T-helper 22 cell (primary cell): Measurements from ENCODE around the gene ZDHHC24.
"Not testable (repeated sequence)": the region's sequence is repeated elsewhere in the genome, so short reads cannot be mapped to it uniquely, and the experiment has no call there.

Experiments used
- DNase-seq: peaks from one replicate; pipeline ENCODE4 v3.0.0-alpha.2; 2020; ENCODE audit warnings: low read depth

ZDHHC24 gene

DNA sequence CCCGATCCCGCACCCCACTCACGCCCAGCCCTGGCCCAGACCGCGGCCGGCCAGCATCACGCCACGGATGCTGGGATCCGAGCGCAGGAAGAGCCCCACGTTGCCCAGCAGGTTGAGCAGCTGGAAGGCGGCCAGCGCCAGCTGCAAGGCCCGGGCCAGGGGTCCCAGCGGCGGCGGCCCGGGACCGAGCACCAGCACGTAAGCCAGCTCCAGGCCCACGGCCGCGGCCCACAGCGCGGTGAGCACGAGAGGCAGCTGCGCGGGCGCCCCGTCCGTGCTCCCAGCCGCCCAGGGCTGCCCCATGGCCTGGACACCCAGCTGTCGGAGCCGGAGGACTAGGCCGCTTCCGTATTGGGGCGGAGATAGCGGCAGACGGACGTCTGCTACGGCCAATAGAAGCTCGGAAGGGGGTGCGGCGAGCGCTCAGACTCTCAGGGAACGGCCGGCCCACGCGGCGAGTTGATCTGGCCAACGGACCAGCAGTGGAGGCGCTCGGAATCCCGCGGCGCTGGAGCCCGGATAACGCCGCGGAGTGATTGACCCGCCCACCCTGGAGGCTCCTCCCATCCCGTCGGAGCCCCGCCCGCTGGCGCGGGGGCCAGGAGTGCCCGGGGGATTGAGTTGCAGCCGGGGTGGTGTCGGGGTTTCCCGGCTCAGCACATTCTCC is at the start of gene ZDHHC24:
Gene ZDHHC24 (minus strand): TSS at position 348 of the 667 bp plus-strand sequence. CDS start 45 bp downstream, at position 303.
- peak; percentile 75 for DNase-seq

DNA sequence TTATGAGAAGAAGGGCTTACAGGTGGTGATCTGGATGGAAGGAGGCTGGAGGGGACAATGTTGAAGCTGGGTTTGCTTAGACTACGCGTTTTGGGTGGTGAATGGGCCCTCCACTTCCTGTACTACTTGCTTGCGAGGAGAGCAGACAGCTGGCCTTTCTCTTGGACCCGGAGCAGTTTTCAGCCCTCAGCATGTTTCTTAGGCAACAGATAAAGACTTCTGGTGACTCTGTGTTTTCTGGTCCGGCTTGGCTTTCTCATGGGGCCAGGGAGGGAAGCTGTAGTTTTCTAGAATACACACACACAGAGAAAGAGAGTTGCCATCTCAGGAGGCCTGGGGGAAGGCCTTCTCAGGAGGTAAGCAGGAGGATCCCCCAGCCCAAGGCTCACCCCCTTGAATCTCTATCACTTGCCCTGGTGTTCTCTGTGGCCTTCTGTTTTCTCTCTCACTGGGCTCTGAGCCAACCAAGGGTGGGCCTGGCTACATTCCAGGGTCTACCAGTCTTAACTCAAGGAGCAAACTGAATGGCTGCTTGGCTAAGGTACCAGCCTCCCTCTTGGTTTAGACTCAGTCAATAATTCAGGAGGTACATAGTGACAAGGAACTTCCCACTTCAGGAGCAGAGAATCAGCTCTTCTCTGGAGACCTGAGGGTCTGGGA is 49.5 kb upstream of the ZDHHC24 start:
- no peak for DNase-seq

GRCh38 chr11:66593650-66594049 is 47.8 kb upstream of the ZDHHC24 start:
- DNase-seq = no peak

DNA sequence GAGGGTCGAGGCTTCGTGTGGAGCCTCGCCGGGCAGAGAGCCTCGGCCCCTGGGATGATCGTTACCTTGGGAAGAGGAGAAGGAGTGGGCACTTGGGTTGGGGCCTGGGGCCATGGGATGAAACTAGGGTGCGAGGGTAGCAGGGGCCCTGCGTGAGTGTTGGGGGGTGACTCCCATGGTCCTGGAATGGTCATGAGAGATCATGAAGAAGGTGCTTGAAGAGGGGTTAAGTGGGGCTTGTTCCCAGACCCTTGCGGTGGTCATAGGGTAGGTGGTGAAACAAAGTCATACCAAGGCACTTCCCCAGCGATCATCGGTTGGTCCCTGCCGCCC is 47.4 kb upstream of the ZDHHC24 start:
- no peak for DNase-seq

- peak; percentile 98 for DNase-seq
Measured at GRCh38 chr11:66592457-66593302, 46.8 kb upstream of the ZDHHC24 start, which contains the start of the genes CCDC87 and CCS. CCDC87 (minus strand) TSS chr11:66593063; CDS start chr11:66593015, 48 bp downstream. CCS (plus strand) TSS chr11:66593185; CDS start chr11:66593262, 77 bp downstream.

DNA sequence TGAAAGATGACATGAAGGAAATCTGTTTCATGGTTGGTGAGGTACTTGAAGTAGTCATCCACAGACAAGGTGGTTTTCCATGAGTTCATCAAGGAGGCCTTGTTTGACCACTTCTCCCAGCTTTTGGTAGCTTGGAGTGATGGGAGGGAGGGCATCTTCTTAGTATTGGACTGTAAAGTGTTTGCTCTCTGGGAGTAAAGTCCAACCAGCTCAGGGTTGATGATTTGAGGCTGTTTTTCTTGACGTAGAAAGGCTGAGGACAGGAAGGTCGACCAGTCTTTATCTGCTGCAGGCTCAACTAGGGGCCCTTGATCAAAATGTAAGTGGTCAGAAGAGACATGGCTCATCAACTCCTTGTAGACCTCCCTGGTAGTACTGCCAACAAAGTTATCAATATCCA is 45.3 kb upstream of the ZDHHC24 start:
- no peak for DNase-seq

GRCh38 chr11:66589996-66590675 is 44.3 kb upstream of the ZDHHC24 start:
- no peak for DNase-seq

DNA sequence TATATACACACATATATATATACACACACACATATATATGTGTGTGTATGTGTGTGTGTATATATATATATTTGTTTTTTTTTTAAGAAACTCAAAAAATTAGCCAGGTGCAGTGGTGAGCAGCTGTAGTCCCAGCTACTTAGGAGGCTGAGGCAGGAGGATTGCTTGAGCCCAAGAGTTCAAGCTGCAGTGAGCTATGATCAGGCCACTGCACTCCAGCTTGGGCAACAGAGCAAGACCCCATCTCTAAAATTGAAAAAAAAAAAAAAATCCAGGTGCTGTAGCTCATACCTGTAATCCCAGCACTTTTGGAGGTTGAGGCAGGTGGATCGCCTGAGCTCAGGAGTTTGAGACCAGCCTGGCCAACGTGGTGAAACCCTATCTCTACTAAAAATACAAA is 43.5 kb upstream of the ZDHHC24 start:
- DNase-seq = not testable (repeated sequence)

DNA sequence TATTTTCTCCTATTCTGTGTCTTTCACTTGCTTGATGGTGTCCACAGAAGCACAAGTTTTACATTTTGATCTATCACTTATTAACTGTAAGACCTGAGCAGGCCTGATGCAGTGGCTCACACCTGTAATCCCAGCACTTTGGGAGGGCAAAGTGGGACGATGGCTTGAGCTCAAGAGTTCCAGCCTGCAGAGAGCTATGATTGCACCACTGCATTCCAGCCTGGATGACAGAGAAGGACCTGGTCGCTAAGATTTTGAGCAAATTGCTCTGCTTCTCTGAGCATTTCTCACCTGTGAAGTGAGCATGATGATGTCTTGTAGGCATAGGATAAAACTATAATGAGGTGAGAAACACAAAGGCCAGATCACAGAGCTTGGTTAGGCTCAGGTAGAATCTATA is 40.3 kb upstream of the ZDHHC24 start:
- DNase-seq = no peak

GRCh38 chr11:66585447-66585846 is 39.6 kb upstream of the ZDHHC24 start:
- not testable (repeated sequence) for DNase-seq

GRCh38 chr11:66582565-66583147 is 36.8 kb upstream of the ZDHHC24 start:
- DNase-seq = not testable (repeated sequence)

- no peak for DNase-seq
Measured at GRCh38 chr11:66581261-66581660, 35.4 kb upstream of the ZDHHC24 start.

GRCh38 chr11:66580803-66581202 is 35.0 kb upstream of the ZDHHC24 start:
- DNase-seq = no peak

- DNase-seq = peak; percentile 41
Measured at GRCh38 chr11:66579017-66579606, 33.3 kb upstream of the ZDHHC24 start.

GRCh38 chr11:66570850-66571180 is 25.0 kb upstream of the ZDHHC24 start:
- DNase-seq = no peak

DNA sequence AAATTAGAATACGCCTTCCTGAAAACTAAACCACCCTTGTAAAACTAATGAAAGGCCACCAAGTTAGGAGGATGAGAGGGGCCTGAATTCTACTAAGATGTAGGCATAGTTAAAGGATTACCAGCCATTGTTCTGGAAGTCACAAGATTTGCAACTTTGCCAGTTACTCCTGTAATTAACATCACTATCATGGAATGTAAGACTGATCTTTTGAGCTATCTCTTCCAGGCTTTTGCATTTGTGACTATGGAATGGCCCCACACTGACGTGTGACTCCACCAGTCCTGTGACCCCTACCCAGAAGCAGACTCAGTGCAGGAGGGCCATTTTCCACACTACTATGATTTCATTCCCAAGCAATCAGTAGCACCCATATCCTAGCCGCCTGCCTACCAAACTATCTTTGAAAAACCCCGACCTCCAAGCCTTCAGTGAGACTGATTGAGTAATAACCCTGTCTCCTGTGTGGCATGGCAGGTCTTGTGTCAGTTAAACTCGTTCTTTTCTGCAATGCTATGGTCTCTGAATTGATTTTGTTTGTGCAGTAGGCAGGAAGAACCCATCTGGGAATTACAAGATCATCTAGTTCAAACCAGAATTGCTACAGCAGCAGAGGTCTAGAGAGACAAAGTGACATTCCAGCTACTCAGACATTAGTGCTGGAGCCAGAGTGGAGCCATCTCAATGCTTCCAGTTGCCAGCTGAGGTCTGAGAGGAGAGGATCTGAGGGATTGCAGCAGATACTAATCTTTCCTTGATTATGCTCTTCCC is 24.4 kb upstream of the ZDHHC24 start:
- no peak for DNase-seq

GRCh38 chr11:66569076-66569475 is 23.2 kb upstream of the ZDHHC24 start:
- no peak for DNase-seq

DNA sequence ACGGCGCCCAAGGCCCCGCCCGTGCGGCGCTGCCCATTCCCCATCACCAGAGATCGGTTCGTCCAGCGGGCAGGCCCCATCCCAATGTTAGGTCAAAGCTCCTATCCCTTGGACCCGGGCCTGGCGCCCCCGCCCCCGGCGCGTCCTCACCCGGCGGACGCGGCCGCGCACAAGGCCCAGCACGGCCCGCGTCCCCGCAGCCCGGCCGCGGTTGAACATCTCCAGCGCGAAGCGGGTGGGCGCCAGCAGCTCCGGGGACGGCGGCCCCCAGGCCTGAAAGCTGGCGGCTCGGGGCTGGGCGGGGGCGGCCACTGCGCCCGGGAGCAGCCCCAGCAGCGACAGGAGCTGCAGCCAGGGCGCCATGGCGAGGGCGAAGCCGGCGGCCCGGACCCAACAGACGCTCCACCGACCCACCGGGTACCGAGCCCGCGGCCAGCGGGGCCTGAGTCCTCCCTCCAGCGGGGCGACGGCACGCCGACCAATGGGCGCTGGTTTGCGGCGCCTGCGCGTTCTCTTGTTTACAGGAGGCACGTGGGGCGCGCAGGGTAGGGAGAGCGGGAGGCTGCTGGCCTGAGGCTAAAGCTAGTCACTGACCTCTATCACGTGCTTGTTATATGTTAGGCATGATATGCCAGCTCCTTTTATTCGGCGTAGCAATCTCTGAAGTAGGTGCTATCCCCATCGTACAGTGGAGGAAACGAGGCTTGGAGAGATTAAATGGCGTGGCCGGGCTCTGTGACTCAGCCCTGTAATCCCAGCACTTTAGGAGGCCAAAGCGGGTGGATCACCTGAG is 22.5 kb upstream of the ZDHHC24 start, which contains the start of gene CTSF:
Gene CTSF (minus strand): TSS at position 483 of the 793 bp plus-strand sequence. CDS start 120 bp downstream, at position 363.
- DNase-seq = peak; percentile 46

GRCh38 chr11:66567787-66568123 is 21.9 kb upstream of the ZDHHC24 start:
- DNase-seq = no peak

DNA sequence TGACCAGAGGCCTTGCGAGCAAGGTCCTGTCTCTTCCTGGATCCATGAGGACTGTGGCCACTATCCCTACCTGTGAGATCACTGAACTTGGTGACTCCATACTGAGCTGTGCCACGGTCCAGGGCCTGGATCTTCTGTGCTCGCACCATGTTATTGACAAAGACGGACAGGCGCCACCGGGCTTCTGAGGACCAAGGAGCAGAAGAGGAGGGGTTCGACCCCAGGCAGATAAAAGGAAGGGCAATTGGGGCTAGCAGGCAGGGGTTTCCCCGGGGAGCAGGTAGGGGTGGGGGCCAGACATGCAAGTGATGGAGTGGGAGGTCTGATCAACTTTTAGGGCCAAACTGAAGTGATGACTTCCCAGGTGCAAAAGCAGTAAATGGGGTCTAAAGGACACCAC is 20.4 kb upstream of the ZDHHC24 start:
- no peak for DNase-seq
